ENCODE data around the gene FSD1L. TPM values are rescaled to one million over a fixed set of nuclear protein-coding genes. Genes with fewer than 3 reads are reported as not detected.

FSD1L gene
- total RNA-seq (2014; rRNA removed; shearing (Covaris generic)) (7.1 and 10.9 TPM in 2 replicates), polyA plus RNA-seq (2016; fragmentation: Nextera tagmentation; extraction: Ambion mirVana) (4.0 and 5.2 TPM in 2 replicates)
- long read RNA-seq, partial matches to known transcripts, result 0 of 2 reads
- long read RNA-seq, other reads (novel, unspliced or antisense), result 2 of 2 reads

DNA sequence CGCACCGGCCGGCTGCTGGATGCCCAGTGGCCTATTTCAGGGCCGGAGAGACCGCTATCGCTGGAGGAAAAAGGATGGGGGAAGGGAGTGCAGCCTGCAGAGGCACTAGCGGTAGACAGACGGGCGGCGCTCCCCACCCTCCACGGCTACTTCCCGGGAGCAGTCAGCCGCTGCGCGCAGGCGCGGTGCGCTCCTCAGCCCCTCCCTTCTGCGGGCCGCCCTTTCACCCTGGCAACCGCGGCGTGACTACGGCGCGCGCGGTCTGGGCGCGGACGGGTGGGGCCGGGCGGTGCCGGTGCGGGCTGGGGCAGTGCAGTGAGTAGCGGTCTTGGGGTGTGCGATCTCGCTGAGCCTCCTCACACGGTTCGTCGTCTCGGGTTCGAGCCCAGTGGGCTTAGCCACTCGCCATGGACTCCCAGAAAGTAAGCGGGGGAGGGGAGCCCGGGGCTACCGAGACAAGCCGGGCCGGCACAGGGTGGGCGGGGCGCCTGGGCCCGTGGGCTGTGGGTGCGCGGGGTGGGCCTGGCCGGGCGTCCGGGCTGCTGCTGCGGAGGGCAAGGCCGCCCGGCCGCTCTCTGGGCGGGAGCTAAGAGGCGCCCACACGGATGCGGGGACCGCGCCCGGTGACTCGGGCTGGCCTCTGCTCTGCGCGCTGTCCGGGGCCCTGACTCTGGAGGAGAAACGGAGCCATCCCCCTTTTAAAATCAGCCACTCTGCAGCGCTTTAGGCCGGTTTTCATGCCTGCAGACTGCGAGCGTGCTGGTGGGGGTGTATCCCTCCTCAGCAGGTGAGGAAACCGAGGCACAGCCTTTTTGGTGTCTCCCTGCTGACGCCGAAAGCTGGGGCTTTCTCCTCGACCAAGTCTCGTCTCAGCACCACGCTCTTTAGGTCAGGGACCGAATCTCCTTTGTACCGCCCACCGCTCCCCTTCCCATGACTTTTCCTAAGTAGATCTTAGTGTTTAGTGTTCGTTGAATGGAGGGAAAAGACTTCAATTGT, at the start of gene FSD1L:
Gene FSD1L (plus strand): TSS at position 221 of the 999 bp plus-strand sequence. CDS start 187 bp downstream, at position 408.
- Histone ChIP-seq H3K4me2 (peak within 1 kb of the TSS; percentile 81), H3K4me1 (ENCODE audit: insufficient read depth) (peaks cover 11% of the 10 kb centered on the region), H3F3A (replicated peaks; ENCODE audit: low read depth) (no peaks in the 10 kb centered on the region; the same call in 1 of the 2 replicates), H3K79me2 (replicated peaks; ENCODE audit: insufficient read depth) (peaks cover 39% of the 10 kb centered on the region), H3K9me2 (ENCODE audit: insufficient read depth) (no peaks in the 10 kb centered on the region), H3K27ac (ENCODE audit: low read depth) (no peak within 1 kb of the TSS), H3K27me3 (ENCODE audit: insufficient read depth) (no peaks in the 10 kb centered on the region), H2AFZ (peak within 1 kb of the TSS; percentile 99), H3K36me3 (ENCODE audit: insufficient read depth) (no peaks in the 10 kb centered on the region), H4K20me1 (replicated peaks; ENCODE audit: insufficient read depth) (0 out of 2 replicates have a peak, but pooled peaks cover 3% of the 10 kb centered on the region), H3K4me3 (peak within 1 kb of the TSS; percentile 95)
- Mint-ChIP-seq H3K4me1 (peaks cover 27% of the 10 kb centered on the region), H3K27me3 (ENCODE audit: insufficient read depth, low read depth, poor library complexity) (peaks cover 3% of the 10 kb centered on the region), H3K4me3 (peak within 1 kb of the TSS; percentile 87), H3K27ac (peak within 1 kb of the TSS; percentile 45; the same call in 1 of the 2 replicates), H3K36me3 (ENCODE audit: low read depth) (no peaks in the 10 kb centered on the region), H3K9me3 (peaks cover 3% of the 10 kb centered on the region; the same call in 1 of the 3 replicates)
- ATAC-seq, result peak; percentile 90
- peak; percentile 95 for DNase-seq (ENCODE audit: low spot score)
- peak; percentile 74; the same call in 1 of the 2 replicates for TF ChIP-seq POLR2AphosphoS5 (IDR thresholded peaks at IDR 0.05; ENCODE audit: low read depth)
- no peak for TF ChIP-seq EZH2phosphoT487 (IDR thresholded peaks at IDR 0.05; ENCODE audit: unreplicated experiment)
- no peak for TF ChIP-seq ZNF114 (CRISPR knock-in tag; IDR thresholded peaks at IDR 0.05)
- TF ChIP-seq NANOG (IDR thresholded peaks at IDR 0.05; ENCODE audit: borderline replicate concordance), result no peak
- TF ChIP-seq, protein P1, sequence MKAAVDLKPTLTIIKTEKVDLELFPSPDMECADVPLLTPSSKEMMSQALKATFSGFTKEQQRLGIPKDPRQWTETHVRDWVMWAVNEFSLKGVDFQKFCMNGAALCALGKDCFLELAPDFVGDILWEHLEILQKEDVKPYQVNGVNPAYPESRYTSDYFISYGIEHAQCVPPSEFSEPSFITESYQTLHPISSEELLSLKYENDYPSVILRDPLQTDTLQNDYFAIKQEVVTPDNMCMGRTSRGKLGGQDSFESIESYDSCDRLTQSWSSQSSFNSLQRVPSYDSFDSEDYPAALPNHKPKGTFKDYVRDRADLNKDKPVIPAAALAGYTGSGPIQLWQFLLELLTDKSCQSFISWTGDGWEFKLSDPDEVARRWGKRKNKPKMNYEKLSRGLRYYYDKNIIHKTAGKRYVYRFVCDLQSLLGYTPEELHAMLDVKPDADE (IDR thresholded peaks at IDR 0.05), result no peak
- TF ChIP-seq, protein P2, sequence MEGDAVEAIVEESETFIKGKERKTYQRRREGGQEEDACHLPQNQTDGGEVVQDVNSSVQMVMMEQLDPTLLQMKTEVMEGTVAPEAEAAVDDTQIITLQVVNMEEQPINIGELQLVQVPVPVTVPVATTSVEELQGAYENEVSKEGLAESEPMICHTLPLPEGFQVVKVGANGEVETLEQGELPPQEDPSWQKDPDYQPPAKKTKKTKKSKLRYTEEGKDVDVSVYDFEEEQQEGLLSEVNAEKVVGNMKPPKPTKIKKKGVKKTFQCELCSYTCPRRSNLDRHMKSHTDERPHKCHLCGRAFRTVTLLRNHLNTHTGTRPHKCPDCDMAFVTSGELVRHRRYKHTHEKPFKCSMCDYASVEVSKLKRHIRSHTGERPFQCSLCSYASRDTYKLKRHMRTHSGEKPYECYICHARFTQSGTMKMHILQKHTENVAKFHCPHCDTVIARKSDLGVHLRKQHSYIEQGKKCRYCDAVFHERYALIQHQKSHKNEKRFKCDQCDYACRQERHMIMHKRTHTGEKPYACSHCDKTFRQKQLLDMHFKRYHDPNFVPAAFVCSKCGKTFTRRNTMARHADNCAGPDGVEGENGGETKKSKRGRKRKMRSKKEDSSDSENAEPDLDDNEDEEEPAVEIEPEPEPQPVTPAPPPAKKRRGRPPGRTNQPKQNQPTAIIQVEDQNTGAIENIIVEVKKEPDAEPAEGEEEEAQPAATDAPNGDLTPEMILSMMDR (conservative IDR thresholded peaks at IDR 0.05; ENCODE audit: low read depth in 2 of 2), result peak; percentile 22 to 51; a peak in 3 of 4 replicates

DNA sequence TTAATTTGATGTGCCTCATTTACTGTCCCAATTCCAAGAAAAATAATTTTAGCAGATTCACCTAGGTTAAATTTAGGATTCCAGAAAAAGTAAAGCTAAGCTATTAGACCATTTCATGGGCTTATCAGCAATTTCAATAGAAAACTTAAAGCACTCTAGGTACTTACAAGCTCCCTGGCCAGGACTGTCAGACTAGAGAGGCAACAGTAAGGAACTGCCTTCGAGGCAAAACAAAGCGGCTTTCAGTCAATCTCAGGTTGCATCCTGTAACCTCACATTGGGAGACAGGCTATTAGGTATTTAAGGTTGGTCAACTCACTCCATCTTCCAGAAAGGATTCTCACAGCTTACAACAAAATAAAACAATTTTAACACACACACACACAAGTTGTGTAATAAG, 48.7 kb upstream of the FSD1L start:
- Mint-ChIP-seq H3K4me3 (no peak overlapping the region), H3K27me3 (ENCODE audit: insufficient read depth, low read depth, poor library complexity) (peaks cover 2% of the 10 kb centered on the region), H3K4me1 (peaks cover 70% of the 10 kb centered on the region), H3K36me3 (ENCODE audit: low read depth) (no peaks in the 10 kb centered on the region; the same call in 2 of the 3 replicates), H3K27ac (peak overlapping the region; percentile 34; the same call in 1 of the 2 replicates), H3K9me3 (no peaks in the 10 kb centered on the region)
- Histone ChIP-seq H3K36me3 (ENCODE audit: insufficient read depth) (no peaks in the 10 kb centered on the region), H3K9me2 (ENCODE audit: insufficient read depth) (no peaks in the 10 kb centered on the region), H3K4me2 (no peak overlapping the region; the same call in 1 of the 2 replicates), H2AFZ (no peak overlapping the region), H3F3A (replicated peaks; ENCODE audit: low read depth) (no peaks in the 10 kb centered on the region), H3K27ac (ENCODE audit: low read depth) (peak overlapping the region; percentile 73), H3K27me3 (ENCODE audit: insufficient read depth) (no peaks in the 10 kb centered on the region), H4K20me1 (replicated peaks; ENCODE audit: insufficient read depth) (no peaks in the 10 kb centered on the region), H3K79me2 (replicated peaks; ENCODE audit: insufficient read depth) (no peaks in the 10 kb centered on the region), H3K4me3 (no peak overlapping the region), H3K4me1 (ENCODE audit: insufficient read depth) (peaks cover 58% of the 10 kb centered on the region)
- ATAC-seq (peak; percentile 43), DNase-seq (ENCODE audit: low spot score) (peak; percentile 60)
- TF ChIP-seq POLR2AphosphoS5 (IDR thresholded peaks at IDR 0.05; ENCODE audit: low read depth), result no peak
- no peak for TF ChIP-seq CREB1 (CRISPR knock-in tag; IDR thresholded peaks at IDR 0.05; ENCODE audit: low read depth)
- no peak for TF ChIP-seq EZH2phosphoT487 (IDR thresholded peaks at IDR 0.05; ENCODE audit: unreplicated experiment)
- TF ChIP-seq, protein P1 (IDR thresholded peaks at IDR 0.05), result no peak
- TF ChIP-seq EZH2 (IDR thresholded peaks at IDR 0.05; ENCODE audit: low read depth, unreplicated experiment), result no peak
